A549 (cell line): ENCODE data around the gene PCNX1.

Experiments
- POLR2A ChIP-seq: IDR thresholded peaks from 2 replicates; pipeline ENCODE4 v1.6.1; 2012; ENCODE audit warnings: mild to moderate bottlenecking, low read length
- TF ChIP-seq, protein P1 (sequence below): fragments of >200 bp; sonication (Bioruptor Twin); formaldehyde crosslinking; IDR thresholded peaks from 3 replicates; pipeline ENCODE4 v1.5.1; 2016

DNA sequence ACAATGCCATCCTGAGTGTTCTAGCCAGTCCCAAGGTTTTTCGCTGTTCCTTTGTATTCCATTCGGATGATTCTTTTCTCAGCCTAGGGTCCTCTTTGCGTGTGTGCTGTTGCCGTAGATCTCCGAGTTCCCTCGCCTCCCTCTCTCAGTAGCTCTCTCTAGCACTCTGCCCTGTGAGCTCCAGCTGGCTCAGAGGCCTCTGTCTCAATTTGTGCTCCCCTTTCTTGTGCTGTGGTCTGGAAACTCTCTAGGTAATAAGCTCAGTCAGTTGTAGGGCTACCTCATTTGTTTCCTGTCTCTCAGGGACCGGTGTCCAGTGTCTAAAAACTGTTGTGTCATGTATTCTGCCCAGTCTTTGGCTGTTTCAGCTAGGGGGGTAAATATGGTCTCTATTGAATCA is 179.3 kb downstream of the PCNX1 start:
- TF ChIP-seq POLR2A = no peak
- TF ChIP-seq, protein P1, sequence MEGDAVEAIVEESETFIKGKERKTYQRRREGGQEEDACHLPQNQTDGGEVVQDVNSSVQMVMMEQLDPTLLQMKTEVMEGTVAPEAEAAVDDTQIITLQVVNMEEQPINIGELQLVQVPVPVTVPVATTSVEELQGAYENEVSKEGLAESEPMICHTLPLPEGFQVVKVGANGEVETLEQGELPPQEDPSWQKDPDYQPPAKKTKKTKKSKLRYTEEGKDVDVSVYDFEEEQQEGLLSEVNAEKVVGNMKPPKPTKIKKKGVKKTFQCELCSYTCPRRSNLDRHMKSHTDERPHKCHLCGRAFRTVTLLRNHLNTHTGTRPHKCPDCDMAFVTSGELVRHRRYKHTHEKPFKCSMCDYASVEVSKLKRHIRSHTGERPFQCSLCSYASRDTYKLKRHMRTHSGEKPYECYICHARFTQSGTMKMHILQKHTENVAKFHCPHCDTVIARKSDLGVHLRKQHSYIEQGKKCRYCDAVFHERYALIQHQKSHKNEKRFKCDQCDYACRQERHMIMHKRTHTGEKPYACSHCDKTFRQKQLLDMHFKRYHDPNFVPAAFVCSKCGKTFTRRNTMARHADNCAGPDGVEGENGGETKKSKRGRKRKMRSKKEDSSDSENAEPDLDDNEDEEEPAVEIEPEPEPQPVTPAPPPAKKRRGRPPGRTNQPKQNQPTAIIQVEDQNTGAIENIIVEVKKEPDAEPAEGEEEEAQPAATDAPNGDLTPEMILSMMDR = no peak
